ENCODE measurements around the gene YEATS4. TPM values are rescaled to one million over a fixed set of nuclear protein-coding genes. Genes with fewer than 3 reads are reported as not detected.

The YEATS4 gene
- total RNA-seq, 1 experiment from 2014 or later: 38.9 TPM

DNA sequence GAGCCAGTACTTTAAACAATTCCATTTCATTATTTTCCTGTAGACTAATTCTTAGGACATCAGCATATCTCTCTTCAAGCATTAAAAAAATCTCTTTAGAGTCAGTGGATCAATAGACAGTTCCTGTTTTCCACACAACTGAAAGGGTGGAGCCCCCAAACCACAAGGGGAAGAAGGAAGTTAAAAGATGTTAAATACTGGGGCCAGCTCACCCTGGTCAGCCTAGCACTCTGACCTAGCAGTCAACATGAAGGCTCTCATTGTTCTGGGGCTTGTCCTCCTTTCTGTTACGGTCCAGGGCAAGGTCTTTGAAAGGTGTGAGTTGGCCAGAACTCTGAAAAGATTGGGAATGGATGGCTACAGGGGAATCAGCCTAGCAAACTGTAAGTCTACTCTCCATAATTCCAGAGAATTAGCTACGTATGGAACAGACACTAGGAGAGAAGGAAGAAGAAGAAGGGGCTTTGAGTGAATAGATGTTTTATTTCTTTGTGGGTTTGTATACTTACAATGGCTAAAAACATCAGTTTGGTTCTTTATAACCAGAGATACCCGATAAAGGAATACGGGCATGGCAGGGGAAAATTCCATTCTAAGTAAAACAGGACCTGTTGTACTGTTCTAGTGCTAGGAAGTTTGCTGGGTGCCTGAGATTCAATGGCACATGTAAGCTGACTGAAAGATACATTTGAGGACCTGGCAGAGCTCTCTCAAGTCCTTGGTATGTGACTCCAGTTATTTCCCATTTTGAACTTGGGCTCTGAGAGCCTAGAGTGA is 11.2 kb upstream of the YEATS4 start, which contains the start of gene LYZ:
Gene LYZ, plus strand, starts transcription at position 220 of the 777 bp plus-strand sequence. Its CDS starts 28 bp downstream, at position 248.
- no peaks in the 10 kb centered on the region for H3K9me3 Mint-ChIP-seq (ENCODE audit: low read depth, unreplicated experiment)
- peak; percentile 81 for DNase-seq
- peaks cover 20% of the 10 kb centered on the region for H3K36me3 Mint-ChIP-seq (ENCODE audit: insufficient read depth, unreplicated experiment)
- no peaks in the 10 kb centered on the region for H3K27me3 Mint-ChIP-seq (ENCODE audit: unreplicated experiment)
- H3K27ac Mint-ChIP-seq (ENCODE audit: unreplicated experiment): peak within 1 kb of the TSS; percentile 92
- TSS peak; percentile 53 for BruUV-seq (replicated peaks)
- peak within 1 kb of the TSS; percentile 75 for H3K4me3 Mint-ChIP-seq (ENCODE audit: low read depth, unreplicated experiment)
- intact Hi-C loops (cut with micrococcal nuclease; ENCODE audit: unreplicated experiment): loop anchor here (1.0 kb wide), 1 partner anchor 16 kb away; no protein-coding TSS in a partner anchor
- TF ChIP-seq, protein P1, sequence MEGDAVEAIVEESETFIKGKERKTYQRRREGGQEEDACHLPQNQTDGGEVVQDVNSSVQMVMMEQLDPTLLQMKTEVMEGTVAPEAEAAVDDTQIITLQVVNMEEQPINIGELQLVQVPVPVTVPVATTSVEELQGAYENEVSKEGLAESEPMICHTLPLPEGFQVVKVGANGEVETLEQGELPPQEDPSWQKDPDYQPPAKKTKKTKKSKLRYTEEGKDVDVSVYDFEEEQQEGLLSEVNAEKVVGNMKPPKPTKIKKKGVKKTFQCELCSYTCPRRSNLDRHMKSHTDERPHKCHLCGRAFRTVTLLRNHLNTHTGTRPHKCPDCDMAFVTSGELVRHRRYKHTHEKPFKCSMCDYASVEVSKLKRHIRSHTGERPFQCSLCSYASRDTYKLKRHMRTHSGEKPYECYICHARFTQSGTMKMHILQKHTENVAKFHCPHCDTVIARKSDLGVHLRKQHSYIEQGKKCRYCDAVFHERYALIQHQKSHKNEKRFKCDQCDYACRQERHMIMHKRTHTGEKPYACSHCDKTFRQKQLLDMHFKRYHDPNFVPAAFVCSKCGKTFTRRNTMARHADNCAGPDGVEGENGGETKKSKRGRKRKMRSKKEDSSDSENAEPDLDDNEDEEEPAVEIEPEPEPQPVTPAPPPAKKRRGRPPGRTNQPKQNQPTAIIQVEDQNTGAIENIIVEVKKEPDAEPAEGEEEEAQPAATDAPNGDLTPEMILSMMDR (IDR thresholded peaks at IDR 0.05; ENCODE audit: unreplicated experiment): no peak
- CTCF ChIA-PET: interaction anchor here (0.6 to 3.1 kb wide), 12 partner anchors 9 to 388 kb away, joined by 3 to 11 read pairs (median 4); no protein-coding TSS in a partner anchor
- peaks cover 12% of the 10 kb centered on the region for H3K4me1 Mint-ChIP-seq (ENCODE audit: low read depth, unreplicated experiment)

DNA sequence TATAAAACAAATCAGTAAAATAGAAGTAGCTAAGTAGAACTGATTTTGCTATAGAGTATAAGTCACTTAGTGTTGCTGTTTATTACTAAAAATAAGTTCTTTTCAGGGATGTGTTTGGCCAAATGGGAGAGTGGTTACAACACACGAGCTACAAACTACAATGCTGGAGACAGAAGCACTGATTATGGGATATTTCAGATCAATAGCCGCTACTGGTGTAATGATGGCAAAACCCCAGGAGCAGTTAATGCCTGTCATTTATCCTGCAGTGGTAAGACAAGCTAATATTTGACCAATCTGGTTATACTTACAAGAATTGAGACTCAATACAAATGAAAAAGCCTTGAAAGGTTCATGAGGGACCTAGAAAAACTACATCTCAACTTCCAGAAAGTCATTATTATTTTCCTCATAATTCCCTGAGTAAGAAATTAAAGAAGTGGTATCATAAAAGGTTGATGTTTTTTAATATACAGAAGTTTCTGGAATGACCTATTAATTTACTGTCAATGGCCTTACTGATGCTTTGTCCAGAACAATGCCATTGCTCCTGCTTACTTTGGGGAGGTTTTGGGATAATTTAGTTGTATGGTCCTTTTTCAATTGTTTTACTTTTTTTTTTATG is 9.4 kb upstream of the YEATS4 start:
- CTCF ChIA-PET: interaction anchor here (0.9 to 1.7 kb wide), 6 partner anchors 7 to 221 kb away, joined by 3 to 9 read pairs (median 4); partner anchors contain the start of gene FRS2
- no peaks in the 10 kb centered on the region for H3K27me3 Mint-ChIP-seq (ENCODE audit: unreplicated experiment)

DNA sequence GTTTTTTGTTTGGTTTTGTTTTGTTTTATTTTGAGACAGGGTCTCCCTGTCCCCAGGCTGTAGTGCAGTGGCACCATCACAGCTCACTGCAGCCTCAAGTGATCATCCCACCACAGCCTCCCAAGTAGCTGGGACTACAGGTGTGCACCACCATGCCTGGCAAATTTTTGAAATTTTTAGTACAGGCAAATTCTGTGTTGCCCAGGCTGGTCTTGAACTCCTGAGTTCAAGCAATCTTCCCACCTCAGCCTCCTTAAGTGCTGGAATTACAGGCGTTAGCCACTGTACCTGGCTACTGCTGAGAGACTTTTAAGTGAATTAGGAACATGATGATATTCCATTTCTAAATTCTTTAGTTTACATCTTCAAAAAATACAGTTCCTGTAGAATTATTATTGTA is 8.8 kb upstream of the YEATS4 start:
- CTCF ChIA-PET: interaction anchor here (0.9 to 1.4 kb wide), 3 partner anchors 18 to 220 kb away, joined by 3 to 4 read pairs (median 3); partner anchors contain the start of gene FRS2
- TF ChIP-seq, protein P1 (IDR thresholded peaks at IDR 0.05; ENCODE audit: unreplicated experiment): no peak
- intact Hi-C loops (cut with micrococcal nuclease; ENCODE audit: unreplicated experiment): no loop called here
- DNase-seq: no peak
- Mint-ChIP-seq H3K4me1 (ENCODE audit: low read depth, unreplicated experiment) (peaks cover 14% of the 10 kb centered on the region), H3K9me3 (ENCODE audit: low read depth, unreplicated experiment) (no peaks in the 10 kb centered on the region), H3K27me3 (ENCODE audit: unreplicated experiment) (no peaks in the 10 kb centered on the region), H3K4me3 (ENCODE audit: low read depth, unreplicated experiment) (no peak overlapping the region), H3K27ac (ENCODE audit: unreplicated experiment) (no peak overlapping the region), H3K36me3 (ENCODE audit: insufficient read depth, unreplicated experiment) (peaks cover 30% of the 10 kb centered on the region)
- BruUV-seq (replicated peaks): no TSS peak

More for the DNA sequence above, 9.4 kb upstream of the YEATS4 start:
- no peaks in the 10 kb centered on the region for H3K9me3 Mint-ChIP-seq (ENCODE audit: low read depth, unreplicated experiment)
- DNase-seq: no peak
- H3K4me1 Mint-ChIP-seq (ENCODE audit: low read depth, unreplicated experiment): peaks cover 12% of the 10 kb centered on the region
- peak overlapping the region; percentile 75 for H3K4me3 Mint-ChIP-seq (ENCODE audit: low read depth, unreplicated experiment)
- TF ChIP-seq, protein P1 (IDR thresholded peaks at IDR 0.05; ENCODE audit: unreplicated experiment): no peak
- intact Hi-C loops (cut with micrococcal nuclease; ENCODE audit: unreplicated experiment): no loop called here
- no TSS peak for BruUV-seq (replicated peaks)
- H3K36me3 Mint-ChIP-seq (ENCODE audit: insufficient read depth, unreplicated experiment): peaks cover 30% of the 10 kb centered on the region
- H3K27ac Mint-ChIP-seq (ENCODE audit: unreplicated experiment): peak overlapping the region; percentile 92

DNA sequence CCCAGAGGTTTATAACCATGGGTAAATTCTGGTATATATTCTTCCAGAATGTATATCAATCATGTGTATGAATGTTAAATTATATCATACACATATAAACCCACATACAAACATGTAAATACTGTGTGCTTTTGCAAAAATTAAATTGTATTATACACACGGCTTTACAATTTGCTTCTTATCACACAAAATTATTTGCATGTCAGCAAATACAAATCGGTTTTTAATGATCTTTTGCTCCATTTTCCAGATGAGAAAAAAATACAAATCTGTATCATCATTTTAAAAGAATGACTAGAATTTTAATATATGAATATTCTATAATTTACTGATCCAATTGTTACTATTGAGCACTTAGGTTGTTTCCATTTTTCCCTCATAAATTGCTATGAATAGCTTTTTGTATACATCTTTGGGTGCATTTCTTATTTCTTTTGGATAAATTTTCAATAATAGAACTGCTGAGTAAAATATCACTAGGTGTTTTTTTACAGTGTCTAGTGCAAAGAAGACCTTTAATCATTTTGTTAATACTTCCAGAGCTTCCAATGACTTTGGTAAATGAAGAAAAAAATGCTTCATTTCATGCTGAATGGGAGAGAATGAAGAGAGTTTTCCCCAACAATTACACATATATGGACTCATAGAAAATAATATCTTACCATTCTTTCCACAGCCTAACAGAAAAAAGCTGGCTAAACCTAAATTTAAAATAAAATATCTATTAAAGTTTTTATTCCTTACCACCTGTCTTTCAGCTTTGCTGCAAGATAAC is 7.9 kb upstream of the YEATS4 start:
- Mint-ChIP-seq H3K9me3 (ENCODE audit: low read depth, unreplicated experiment) (no peaks in the 10 kb centered on the region), H3K27ac (ENCODE audit: unreplicated experiment) (no peak overlapping the region)
- BruUV-seq (replicated peaks): no TSS peak

More for the DNA sequence above, 7.9 kb upstream of the YEATS4 start:
- CTCF ChIA-PET: interaction anchor here (1.3 kb wide), 1 partner anchor 20 kb away, joined by 3 read pairs; no protein-coding TSS in a partner anchor
- intact Hi-C loops (cut with micrococcal nuclease; ENCODE audit: unreplicated experiment): no loop called here
- peaks cover 14% of the 10 kb centered on the region for H3K4me1 Mint-ChIP-seq (ENCODE audit: low read depth, unreplicated experiment)
- peaks cover 30% of the 10 kb centered on the region for H3K36me3 Mint-ChIP-seq (ENCODE audit: insufficient read depth, unreplicated experiment)
- no peak overlapping the region for H3K4me3 Mint-ChIP-seq (ENCODE audit: low read depth, unreplicated experiment)
- TF ChIP-seq, protein P1 (IDR thresholded peaks at IDR 0.05; ENCODE audit: unreplicated experiment): no peak
- H3K27me3 Mint-ChIP-seq (ENCODE audit: unreplicated experiment): no peaks in the 10 kb centered on the region
- no peak for DNase-seq

All from Calu3 (cell line).